Activated B cell treated with CpG ODN at 0.5 μM for 24 hours (primary cell): Measurements from ENCODE around the gene DNTTIP2. TPM values are rescaled to one million over a fixed set of nuclear protein-coding genes. Genes with fewer than 3 reads are reported as not detected.

Source experiments
- ATAC-seq: fragments of 200-7000 bp; cut with Tn5 transposase; one replicate; pipeline ENCODE4 v1.10.0; 2021; ENCODE audit warnings: low read depth, mild to moderate bottlenecking, moderate library complexity
- CTCF ChIA-PET: fragments of 350-600 bp; sonication (Branson Sonifier 250); formaldehyde crosslinking; loops from one replicate; lab custom pipeline; 2021; ENCODE audit warnings: antibody characterized with exemption; lab: Charles Lee
- POLR2A ChIA-PET: fragments of 350-600 bp; sonication (Branson Sonifier 250); formaldehyde crosslinking; loops from one replicate; lab custom pipeline; 2021; ENCODE audit warnings: antibody characterized with exemption; lab: Charles Lee
- DNase-seq: peaks from one replicate; pipeline ENCODE4 v3.0.0; 2022
- H3K27ac Mint-ChIP-seq: one replicate; pipeline ENCODE4 v1.8.0; 2020; ENCODE audit warnings: mixed read lengths
- H3K27me3 Mint-ChIP-seq: one replicate; pipeline ENCODE4 v1.8.0; 2021; ENCODE audit warnings: mixed read lengths
- H3K36me3 Mint-ChIP-seq: one replicate; pipeline ENCODE4 v1.8.0; 2021; ENCODE audit warnings: low read depth, mixed read lengths
- H3K4me1 Mint-ChIP-seq: one replicate; pipeline ENCODE4 v1.8.0; 2021; ENCODE audit warnings: mixed read lengths
- H3K4me3 Mint-ChIP-seq: one replicate; pipeline ENCODE4 v1.8.0; 2020; ENCODE audit warnings: mild to moderate bottlenecking, mixed read lengths
- H3K9me3 Mint-ChIP-seq: one replicate; pipeline ENCODE4 v1.8.0; 2020; ENCODE audit warnings: mixed read lengths
- CTCF ChIP-seq: fragments of 200-600 bp; IDR thresholded peaks from one replicate; pipeline ENCODE4 v1.8.0; 2022; ENCODE audit warnings: antibody characterized with exemption, mild to moderate bottlenecking
- intact Hi-C: fragments of 100-400 bp; cut with micrococcal nuclease; formaldehyde crosslinking; loops from one replicate; pipeline ENCODE4 v1.15.1; 2024
- total RNA-seq: library from RNA; stranded (reverse); gene quantifications from 2 replicates; pipeline ENCODE4 v1.2.3, GENCODE V29; 2022

Gene DNTTIP2
- total RNA-seq, 1 donor from 2014 or later: 69.7 TPM

- no peak for TF ChIP-seq CTCF
- Mint-ChIP-seq H3K36me3 (peaks cover 3% of the 10 kb centered on the region), H3K27me3 (no peaks in the 10 kb centered on the region), H3K4me3 (no peak overlapping the region), H3K4me1 (no peaks in the 10 kb centered on the region), H3K27ac (no peak overlapping the region), H3K9me3 (peaks cover 12% of the 10 kb centered on the region)
- no peak for ATAC-seq
- intact Hi-C loops: no loop called here
- ChIA-PET CTCF (interaction anchor here (1.0 kb wide), 1 partner anchor 15 kb away, joined by 3 read pairs; no protein-coding TSS in a partner anchor), POLR2A (no interaction called here)
- no peak for DNase-seq
These were observed 49.9 kb downstream of the DNTTIP2 start for GRCh38 chr1:93829061-93829460.

- POLR2A ChIA-PET: interaction anchor here (0.6 kb wide), 1 partner anchor 41 kb away, joined by 3 read pairs; no protein-coding TSS in a partner anchor
- intact Hi-C loops: no loop called here
- Mint-ChIP-seq H3K27me3 (no peaks in the 10 kb centered on the region), H3K4me1 (no peaks in the 10 kb centered on the region), H3K9me3 (peaks cover 7% of the 10 kb centered on the region), H3K36me3 (peaks cover 1% of the 10 kb centered on the region), H3K4me3 (no peak overlapping the region), H3K27ac (no peak overlapping the region)
- CTCF ChIA-PET: interaction anchor here (0.7 kb wide), 1 partner anchor 14 kb away, joined by 5 read pairs; no protein-coding TSS in a partner anchor
- no peak for ATAC-seq
- no peak for TF ChIP-seq CTCF
- no peak for DNase-seq
These were observed 50.6 kb downstream of the DNTTIP2 start for GRCh38 chr1:93828367-93828755.

- H3K27ac Mint-ChIP-seq: no peak overlapping the region
These were observed 51.2 kb downstream of the DNTTIP2 start for GRCh38 chr1:93827633-93828366.

GRCh38 chr1:93827128-93827527 lies 51.9 kb downstream of the DNTTIP2 start:
- intact Hi-C loops: no loop called here
- no peak overlapping the region for H3K27ac Mint-ChIP-seq
- no peaks in the 10 kb centered on the region for H3K4me1 Mint-ChIP-seq
- no peaks in the 10 kb centered on the region for H3K36me3 Mint-ChIP-seq
- H3K9me3 Mint-ChIP-seq: no peaks in the 10 kb centered on the region
- no peak for TF ChIP-seq CTCF
- H3K27me3 Mint-ChIP-seq: no peaks in the 10 kb centered on the region
- CTCF ChIA-PET: interaction anchor here (0.9 kb wide), 1 partner anchor 12 kb away, joined by 3 read pairs; no protein-coding TSS in a partner anchor
- POLR2A ChIA-PET: no interaction called here
- H3K4me3 Mint-ChIP-seq: no peak overlapping the region
- no peak for ATAC-seq
- no peak for DNase-seq

More at GRCh38 chr1:93827633-93828366, 51.2 kb downstream of the DNTTIP2 start:
- ChIA-PET CTCF (interaction anchor here (0.7 kb wide), 1 partner anchor 14 kb away, joined by 5 read pairs; no protein-coding TSS in a partner anchor), POLR2A (interaction anchor here (0.6 kb wide), 1 partner anchor 41 kb away, joined by 3 read pairs; no protein-coding TSS in a partner anchor)
- Mint-ChIP-seq H3K4me3 (no peak overlapping the region), H3K4me1 (no peaks in the 10 kb centered on the region), H3K27me3 (no peaks in the 10 kb centered on the region), H3K36me3 (no peaks in the 10 kb centered on the region), H3K9me3 (peaks cover 2% of the 10 kb centered on the region)
- DNase-seq (no peak), ATAC-seq (no peak)
- intact Hi-C loops: no loop called here
- no peak for TF ChIP-seq CTCF

- ChIA-PET POLR2A (no interaction called here), CTCF (no interaction called here)
- intact Hi-C loops: no loop called here
- H3K27me3 Mint-ChIP-seq: no peaks in the 10 kb centered on the region
- TF ChIP-seq CTCF: no peak
- H3K36me3 Mint-ChIP-seq: no peaks in the 10 kb centered on the region
- H3K9me3 Mint-ChIP-seq: no peaks in the 10 kb centered on the region
- no peak for ATAC-seq
- no peak for DNase-seq
- H3K27ac Mint-ChIP-seq: no peak overlapping the region
- no peaks in the 10 kb centered on the region for H3K4me1 Mint-ChIP-seq
- no peak overlapping the region for H3K4me3 Mint-ChIP-seq
These were observed 54.2 kb downstream of the DNTTIP2 start for GRCh38 chr1:93824834-93825233.
